DMS53 treated with DMSO at 0.1 percent for 48 hours (cell line): ENCODE measurements around the gene WDR81.
"Not testable (repeated sequence)": the region's sequence is repeated elsewhere in the genome, so short reads cannot be mapped to it uniquely, and the experiment has no call there.

Source experiments
- DNase-seq: peaks from one replicate; lab custom pipeline; 2025; ENCODE audit not compliant: unreplicated experiment; lab: John Stamatoyannopoulos, UW

Gene WDR81

DNA sequence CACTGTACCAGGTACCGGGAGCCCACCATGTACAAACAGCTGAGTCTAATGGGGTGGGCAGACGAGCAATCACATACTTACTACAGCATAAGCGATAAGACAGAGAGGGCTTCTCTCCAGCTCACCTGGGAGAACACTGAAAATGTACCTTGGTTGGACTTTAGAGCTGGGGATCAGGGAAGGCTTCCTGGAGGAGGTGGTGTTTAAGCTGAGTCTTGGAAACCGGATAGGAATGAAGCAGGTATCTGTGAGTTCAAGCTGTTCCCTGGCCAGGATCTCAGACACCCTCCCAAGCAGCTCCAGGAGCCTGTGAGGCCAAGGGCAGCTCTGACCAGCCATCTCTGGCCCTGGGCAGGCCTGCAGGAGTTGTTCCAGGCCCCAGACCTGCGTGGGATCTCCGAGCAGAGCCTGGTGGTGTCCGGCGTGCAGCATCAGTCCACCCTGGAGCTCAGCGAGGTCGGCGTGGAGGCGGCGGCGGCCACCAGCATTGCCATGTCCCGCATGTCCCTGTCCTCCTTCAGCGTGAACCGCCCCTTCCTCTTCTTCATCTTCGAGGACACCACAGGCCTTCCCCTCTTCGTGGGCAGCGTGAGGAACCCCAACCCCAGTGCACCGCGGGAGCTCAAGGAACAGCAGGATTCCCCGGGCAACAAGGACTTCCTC lies 29.4 kb downstream of the WDR81 start:
- DNase-seq = no peak

DNA sequence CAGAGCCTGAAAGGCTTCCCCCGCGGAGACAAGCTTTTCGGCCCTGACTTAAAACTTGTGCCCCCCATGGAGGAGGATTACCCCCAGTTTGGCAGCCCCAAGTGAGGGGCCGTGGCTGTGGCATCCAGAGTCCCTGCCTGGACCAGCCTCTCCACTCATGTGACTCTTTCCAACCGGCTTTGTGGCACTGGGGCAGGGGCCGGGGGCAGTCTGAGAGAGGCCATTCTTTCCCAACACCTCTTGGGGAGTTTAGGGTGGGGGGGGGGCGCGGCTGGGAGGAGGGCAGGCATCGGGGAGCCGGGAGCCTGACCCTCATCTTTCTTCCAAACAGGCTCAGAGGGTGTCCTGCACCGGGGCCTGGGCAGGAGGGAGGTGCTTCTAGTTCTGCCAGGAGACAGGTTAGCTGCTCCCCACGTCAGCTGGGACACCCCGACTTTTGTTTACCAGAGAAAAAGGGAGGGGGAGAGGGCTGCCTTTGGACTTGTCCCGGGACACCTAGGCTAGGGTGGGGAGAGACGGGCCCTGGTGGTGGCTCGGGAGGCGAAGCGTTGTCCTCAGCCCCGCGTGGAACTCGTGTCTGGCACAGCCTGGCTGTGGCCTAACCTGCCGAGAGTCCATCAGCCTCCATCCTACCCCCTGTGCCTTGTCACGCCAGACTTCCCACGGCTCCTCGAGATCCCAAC lies 30.1 kb downstream of the WDR81 start:
- DNase-seq = no peak

DNA sequence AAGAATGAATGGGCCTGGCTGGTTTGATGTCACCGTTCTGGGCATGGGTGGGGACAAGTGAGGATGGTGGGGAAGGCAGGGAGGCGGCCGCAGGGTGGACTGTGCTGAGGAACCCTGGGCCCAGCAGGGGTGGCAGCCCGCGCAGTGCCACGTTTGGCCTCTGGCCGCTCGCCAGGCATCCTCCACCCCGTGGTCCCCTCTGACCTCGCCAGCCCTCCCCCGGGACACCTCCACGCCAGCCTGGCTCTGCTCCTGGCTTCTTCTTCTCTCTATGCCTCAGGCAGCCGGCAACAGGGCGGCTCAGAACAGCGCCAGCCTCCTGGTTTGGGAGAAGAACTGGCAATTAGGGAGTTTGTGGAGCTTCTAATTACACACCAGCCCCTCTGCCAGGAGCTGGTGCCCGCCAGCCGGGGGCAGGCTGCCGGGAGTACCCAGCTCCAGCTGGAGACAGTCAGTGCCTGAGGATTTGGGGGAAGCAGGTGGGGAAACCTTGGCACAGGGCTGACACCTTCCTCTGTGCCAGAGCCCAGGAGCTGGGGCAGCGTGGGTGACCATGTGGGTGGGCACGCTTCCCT lies 30.8 kb downstream of the WDR81 start:
- DNase-seq = no peak

DNA sequence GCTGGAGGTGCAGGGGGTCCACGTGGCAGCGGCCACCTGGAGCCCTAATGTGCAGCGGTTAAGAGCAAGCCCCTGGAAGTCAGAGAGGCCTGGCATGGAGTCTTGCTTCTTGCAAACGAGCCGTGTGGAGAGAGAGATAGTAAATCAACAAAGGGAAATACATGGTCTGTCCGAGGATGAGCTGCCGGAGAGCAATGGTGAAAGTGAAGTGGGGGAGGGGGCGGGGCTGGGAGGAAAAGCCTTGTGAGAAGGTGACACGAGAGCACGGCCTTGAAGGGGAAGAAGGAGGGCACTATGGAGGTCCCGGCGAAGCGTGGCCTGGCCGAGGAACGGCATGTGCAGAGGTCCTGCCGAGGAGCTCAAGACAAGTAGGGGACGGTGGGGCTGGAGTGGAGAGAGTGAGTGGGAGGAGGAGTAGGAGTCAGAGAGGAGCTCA lies 31.3 kb downstream of the WDR81 start:
- no peak for DNase-seq

DNA sequence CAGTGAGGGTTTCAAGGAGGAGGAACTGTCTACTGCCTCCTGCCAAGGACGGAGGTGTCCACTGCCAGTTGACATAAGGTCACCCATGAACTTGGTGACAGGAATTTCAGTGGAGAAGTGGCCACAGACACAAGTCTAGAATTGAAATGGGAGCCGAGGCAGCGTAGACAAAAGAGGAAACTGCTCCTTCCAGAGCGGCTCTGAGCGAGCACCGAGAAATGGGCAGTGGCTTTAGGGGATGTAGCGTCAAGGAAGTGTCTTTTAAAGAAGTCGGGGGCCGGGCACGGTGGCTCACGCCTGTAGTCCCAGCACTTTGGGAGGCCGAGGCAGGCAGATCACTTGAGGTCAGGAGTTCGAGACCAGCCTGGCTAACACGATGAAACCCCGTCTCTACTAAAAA lies 34.3 kb downstream of the WDR81 start:
- DNase-seq = no peak

DNA sequence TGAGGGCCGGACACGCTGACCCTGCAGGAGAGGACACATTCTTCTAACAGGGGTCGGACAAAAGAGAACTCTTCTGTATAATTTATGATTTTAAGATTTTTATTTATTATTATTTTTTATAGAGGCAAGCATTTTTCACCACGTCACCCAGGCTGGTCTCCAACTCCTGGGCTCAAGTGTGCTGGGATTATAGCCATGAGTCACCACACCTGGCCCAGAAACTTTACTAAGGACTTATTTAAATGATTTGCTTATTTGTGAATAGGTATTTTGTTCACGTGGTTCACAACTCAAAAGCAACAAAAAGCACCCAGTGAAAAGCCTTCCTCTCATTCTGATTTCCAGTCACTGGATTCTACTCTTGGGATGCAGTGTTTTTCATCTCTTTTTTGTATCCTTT lies 35.0 kb downstream of the WDR81 start:
- no peak for DNase-seq

DNA sequence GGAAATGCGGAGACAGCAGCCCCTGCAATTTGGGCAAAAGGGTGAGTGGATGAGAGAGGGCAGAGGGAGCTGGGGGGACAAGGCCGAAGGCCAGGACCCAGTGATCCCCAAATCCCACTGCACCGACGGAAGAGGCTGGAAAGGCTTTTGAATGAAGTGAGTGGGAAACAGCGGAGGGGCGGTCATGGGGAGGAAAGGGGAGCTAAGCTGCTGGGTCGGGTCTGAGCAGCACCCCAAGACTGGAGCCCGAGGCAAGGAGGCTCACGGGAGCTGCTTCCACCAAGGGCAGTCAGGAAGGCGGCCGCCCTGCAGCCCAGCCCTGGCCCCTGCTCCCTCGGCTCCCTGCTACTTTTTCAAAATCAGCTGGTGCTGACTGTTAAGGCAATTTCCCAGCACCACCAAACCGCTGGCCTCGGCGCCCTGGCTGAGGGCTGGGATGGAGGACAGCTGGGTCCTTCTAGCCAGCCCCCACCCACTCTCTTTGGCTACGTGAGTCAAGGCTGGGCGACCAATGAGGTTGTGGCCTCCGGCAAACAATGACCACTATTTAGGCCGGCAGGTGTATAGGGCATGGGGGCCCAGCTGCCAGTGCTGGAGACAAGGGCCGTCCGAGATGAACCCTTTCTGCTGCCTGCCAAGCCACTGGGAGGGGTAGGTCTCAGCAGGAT lies 37.9 kb downstream of the WDR81 start:
- no peak for DNase-seq

DNA sequence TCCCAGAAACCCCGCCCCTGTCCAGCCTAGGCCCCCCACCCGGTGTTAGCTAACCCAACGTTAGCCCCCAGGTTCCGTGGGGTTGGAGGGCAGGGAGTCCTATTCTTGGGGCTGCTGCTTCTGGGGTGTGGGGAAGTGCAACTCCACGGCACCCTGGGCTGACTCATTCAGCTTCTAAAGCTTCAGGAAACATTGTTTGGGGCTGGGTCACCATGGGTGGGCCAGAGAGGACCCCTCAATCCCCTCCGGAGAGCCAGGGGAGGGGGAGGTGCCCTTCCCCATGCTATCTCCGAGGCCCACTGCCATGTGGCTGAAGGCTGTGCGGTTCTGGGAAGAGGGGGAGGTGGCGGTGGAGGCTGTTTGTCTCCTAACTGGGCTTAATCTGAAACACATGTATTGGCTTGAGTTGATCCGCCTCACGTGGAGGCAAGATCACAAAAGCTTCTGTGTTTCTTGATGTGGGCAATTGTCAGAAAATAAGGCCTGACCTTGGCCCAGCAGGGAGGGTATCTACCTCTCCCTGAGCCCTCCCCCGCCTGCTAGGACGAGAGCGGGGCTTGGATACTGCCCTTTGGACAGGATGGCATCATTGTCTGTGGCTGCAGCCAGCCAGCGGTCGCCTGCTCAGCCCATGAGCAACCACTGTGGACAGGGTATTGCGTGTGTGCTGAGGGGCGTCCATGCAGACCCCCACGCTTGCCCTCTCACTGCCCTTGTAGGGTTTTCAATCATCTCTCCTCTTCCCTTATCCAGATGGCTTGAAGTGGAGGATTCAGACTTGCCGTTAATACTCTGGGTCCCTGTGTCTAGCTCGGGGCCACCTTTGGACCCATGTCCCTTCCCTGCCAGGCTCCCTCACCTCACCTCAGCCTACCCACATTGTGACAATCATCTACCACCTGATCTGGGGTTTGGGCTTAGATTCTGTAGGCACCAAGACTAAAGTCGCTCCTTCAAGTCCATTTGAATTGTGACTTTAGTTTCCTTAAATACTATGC lies 38.7 kb downstream of the WDR81 start:
- DNase-seq = no peak

DNA sequence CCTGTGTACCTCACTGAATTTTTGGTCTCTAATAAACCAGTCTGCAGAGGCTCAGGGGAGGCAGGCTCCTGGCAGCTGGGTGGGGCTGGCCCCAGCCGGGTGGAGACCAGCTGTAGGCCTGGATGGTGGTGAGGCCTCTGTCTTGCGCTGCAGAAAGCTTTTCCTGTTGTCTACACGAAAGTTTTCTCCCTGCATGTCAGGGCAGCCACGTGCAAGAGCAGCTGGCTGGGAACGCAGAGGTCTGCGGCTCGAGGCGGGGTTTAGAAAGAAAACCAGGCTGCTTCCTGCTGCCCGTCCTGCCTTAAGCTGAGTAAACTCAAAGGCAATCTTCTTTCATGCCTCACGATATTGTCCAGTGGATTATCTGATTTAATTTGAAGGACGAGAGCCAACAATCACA lies 39.8 kb downstream of the WDR81 start:
- no peak for DNase-seq

DNA sequence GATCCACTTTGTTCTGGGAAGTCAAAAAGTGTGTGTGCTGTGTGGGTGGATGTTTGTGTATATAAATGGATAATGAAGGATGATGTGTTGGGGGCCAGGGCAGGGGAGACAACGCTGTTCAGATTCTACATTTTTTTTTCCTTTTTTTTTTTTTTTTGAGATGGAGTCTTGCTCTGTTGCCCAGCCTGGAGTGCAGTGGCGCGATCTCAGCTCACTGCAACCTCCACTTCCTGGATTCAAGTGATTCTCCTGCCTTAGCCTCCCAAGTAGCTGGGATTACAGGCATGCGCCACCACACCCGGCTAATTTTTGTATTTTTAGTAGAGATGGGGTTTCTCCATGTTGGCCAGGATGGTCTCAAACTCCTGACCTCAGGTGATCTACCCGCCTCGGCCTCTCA lies 40.2 kb downstream of the WDR81 start:
- not testable (repeated sequence) for DNase-seq

DNA sequence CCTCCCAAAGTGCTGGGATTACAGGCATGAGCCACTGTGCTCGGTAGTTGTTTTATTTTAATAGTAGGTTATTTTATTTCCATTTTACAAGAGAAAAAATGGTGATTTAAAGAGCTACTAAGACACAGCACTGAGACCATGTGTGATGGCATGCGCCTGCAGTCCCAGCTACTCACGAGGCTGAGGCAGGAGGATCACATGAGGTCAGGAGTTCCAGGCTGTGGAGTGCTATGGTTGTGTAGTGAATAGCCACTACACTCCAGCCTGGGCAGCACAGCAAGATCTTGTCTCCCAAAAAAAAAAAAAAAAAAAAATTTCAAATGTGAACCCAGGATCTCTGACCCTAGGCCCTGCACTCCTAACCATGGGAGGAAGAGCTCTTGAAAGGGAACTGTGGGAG lies 41.1 kb downstream of the WDR81 start:
- no peak for DNase-seq

DNA sequence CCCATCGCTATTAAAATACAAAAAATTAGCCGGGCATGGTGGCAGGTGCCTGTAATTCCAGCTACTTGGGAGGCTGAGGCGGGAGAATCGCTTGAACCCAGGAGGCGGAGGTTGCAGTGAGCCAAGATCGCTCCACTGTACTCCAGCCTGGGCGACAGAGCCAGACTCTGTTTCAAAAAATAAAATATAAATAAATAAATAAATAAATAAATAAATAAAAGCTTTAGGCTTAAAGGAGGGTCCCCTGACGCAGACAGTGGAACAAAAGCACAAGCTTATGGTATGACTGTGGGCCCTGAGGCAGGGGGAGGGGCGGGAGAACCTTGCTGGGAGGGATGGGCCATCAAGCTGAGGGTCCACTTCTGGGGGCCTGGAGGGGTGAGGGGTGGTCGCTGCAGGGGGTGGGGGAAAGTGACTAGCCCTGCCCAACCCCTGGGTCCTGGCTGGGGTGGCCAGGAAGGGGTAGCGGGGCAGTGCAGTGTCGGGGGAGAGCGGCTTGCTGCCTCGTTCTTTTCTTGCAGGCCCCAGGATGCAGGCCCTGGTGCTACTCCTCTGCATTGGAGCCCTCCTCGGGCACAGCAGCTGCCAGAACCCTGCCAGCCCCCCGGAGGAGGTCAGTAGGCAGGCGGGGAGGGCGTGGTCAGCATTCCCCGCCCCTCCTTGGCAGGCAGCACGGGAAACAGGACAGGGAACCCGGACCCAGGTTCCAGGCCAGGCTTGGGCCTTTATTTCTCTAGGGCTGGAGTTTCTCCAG lies 42.1 kb downstream of the WDR81 start:
- no peak for DNase-seq

DNA sequence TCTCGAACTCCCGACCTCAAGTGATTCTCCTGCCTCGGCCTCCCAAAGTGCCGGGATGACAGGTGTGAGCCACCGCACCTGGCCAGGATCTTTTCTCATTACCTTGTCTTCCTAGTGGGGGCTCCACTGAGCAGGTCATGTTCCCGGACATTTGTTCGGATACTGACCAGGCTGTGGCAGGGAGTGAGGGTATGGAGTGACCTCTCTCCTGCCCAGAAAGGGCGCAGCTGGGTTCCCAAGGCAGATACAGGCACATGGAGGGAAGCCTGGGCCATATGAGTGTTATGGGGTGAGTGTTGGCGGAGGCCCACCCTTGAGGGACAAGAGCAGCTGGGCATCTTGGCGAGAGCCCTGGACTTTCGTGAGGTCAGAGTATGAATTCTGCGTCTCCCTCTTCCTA lies 42.9 kb downstream of the WDR81 start:
- no peak for DNase-seq

DNA sequence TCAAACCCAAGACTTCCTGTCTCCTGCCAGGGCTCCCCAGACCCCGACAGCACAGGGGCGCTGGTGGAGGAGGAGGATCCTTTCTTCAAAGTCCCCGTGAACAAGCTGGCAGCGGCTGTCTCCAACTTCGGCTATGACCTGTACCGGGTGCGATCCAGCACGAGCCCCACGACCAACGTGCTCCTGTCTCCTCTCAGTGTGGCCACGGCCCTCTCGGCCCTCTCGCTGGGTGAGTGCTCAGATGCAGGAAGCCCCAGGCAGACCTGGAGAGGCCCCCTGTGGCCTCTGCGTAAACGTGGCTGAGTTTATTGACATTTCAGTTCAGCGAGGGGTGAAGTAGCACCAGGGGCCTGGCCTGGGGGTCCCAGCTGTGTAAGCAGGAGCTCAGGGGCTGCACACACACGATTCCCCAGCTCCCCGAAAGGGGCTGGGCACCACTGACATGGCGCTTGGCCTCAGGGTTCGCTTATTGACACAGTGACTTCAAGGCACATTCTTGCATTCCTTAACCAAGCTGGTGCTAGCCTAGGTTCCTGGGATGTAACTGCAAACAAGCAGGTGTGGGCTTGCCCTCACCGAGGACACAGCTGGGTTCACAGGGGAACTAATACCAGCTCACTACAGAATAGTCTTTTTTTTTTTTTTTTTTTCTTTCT lies 45.4 kb downstream of the WDR81 start:
- peak; percentile 16 for DNase-seq

DNA sequence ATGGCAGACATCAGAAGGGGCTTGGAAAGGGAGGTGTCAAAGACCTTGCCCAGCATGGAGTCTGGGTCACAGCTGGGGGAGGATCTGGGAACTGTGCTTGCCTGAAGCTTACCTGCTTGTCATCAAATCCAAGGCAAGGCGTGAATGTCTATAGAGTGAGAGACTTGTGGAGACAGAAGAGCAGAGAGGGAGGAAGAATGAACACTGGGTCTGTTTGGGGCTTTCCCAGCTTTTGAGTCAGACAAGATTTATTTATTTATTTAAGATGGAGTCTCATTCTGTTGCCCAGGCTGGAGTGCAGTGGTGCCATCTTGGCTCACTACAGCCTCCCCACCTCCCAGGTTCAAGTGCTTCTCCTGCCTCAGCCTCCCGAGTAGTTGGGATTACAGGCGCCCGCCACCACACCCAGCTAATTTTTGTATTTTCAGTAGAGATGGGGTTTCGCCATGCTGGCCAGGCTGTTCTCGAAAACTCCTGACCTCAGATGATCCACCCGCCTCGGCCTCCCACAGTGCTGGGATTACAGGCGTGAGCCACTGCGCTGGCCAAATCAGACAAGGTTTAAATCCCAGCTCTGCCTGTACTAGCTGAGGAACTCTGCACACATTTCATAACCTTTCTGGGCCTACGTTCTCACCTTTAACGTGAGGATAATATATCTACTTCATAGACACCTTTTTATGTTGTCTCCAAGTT lies 48.6 kb downstream of the WDR81 start:
- not testable (repeated sequence) for DNase-seq

DNA sequence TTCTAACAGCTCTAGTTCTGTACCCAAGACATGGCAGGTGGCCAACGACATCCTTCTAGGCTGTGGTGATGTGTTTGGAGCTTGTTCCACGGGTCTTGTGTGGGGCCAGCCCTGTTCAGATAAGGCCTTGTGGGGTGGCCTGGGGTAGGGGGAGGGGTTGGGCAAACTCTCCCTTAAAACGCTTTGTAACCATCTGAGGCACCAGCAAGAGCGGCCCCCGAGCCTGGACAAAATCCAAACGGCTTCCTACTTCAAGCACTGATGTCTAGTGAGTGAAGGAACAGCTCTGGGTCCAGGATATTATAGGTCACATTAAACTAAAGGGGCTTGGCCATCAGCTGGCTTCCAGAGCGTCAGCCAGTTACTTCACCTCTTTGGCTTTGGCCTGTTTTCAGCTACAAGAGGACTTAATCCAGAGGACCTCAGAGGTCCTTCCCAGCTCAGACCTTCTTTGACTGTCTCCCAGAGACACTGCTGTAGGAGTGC lies 49.2 kb downstream of the WDR81 start:
- no peak for DNase-seq

DNA sequence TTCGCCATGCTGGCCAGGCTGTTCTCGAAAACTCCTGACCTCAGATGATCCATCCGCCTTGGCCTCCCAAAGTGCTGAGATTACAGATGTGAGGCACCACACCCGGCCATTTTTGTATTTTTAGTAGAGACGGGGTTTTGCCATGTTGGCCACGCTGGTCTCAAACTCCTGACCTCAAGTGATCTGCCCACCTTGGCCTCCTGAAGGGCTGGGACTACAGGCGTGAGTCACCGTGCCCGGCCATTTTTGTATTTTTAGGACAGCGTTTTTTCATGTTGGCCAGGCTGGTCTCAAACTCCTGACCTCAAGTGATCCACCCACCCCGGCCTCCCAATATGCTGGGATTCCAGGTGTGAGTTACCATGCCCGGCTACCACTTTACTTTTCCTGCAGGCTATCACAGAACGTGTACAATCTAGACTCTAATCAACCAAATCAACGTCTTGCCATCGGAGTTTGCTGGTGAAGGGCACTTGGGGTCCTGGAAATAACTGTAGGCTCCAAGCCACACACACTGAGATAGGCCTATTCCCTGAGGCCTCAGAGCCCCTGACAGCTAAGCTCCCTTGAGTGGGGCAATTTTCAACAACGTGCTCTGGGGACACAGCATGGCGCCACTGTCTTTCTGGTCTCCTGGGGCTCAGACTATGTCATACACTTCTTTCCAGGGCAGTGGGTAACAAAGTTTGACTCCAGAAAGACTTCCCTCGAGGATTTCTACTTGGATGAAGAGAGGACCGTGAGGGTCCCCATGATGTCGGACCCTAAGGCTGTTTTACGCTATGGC lies 50.1 kb downstream of the WDR81 start:
- no peak for DNase-seq

DNA sequence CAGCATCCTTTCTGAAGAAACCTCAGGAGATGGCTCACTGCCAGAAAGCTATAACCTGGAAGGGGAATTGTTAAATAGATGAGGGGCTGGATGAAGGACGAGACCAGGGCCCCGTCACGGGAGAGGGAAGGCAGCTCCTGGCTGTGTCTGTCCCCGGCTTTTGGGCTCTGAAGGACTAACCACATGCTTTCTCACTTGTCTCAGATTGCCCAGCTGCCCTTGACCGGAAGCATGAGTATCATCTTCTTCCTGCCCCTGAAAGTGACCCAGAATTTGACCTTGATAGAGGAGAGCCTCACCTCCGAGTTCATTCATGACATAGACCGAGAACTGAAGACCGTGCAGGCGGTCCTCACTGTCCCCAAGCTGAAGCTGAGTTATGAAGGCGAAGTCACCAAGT lies 51.8 kb downstream of the WDR81 start:
- no peak for DNase-seq
